ENCODE data around the gene JSRP1. TPM values are rescaled to one million over a fixed set of nuclear protein-coding genes. Genes with fewer than 3 reads are reported as not detected.

JSRP1 gene
- total RNA-seq, 6 experiments from 2014 or later: 0.28 to 0.81 (median 0.42) TPM; not detected in 3

- WGBS (ENCODE audit: insufficient coverage, low coverage, low lambda C conversion rate, missing lambda C conversion rate): 69% methylated on average over 11 of the region's 11 CpGs
- Histone ChIP-seq H3K36me3 (no peaks in the 10 kb centered on the region), H3K4me1 (no peaks in the 10 kb centered on the region), H3K27me3 (no peaks in the 10 kb centered on the region), H3K27ac (no peak overlapping the region), H3K9me3 (no peaks in the 10 kb centered on the region), H3K4me3 (no peak overlapping the region)
- DNase-seq: no peak
- TF ChIP-seq POLR2A (IDR thresholded peaks at IDR 0.05): no peak
- no peak for TF ChIP-seq CTCF (IDR thresholded peaks at IDR 0.05)
- no peak for ATAC-seq
- intact Hi-C loops (cut with DNase I): no loop called here
Measured at GRCh38 chr19:2260341-2260805, 4.2 kb upstream of the JSRP1 start.

GRCh38 chr19:2259336-2259735 lies 3.1 kb upstream of the JSRP1 start:
- DNase-seq (no peak), ATAC-seq (no peak)
- H3K4me3 ChIP-seq: no peak overlapping the region
- intact Hi-C loops (cut with DNase I): no loop called here
- H3K9me3 ChIP-seq: no peaks in the 10 kb centered on the region
- 80% methylated on average over 4 of the region's 5 CpGs for whole genome bisulfite sequencing (ENCODE audit: insufficient coverage, low coverage, low lambda C conversion rate, missing lambda C conversion rate)
- no peak for TF ChIP-seq CTCF (IDR thresholded peaks at IDR 0.05)
- no peak for TF ChIP-seq POLR2A (IDR thresholded peaks at IDR 0.05)
- H3K36me3 ChIP-seq: no peaks in the 10 kb centered on the region
- no peak overlapping the region for H3K27ac ChIP-seq
- H3K27me3 ChIP-seq: no peaks in the 10 kb centered on the region
- no peaks in the 10 kb centered on the region for H3K4me1 ChIP-seq

- Histone ChIP-seq H3K9me3 (no peaks in the 10 kb centered on the region), H3K27me3 (peaks cover 7 to 16% of the 10 kb centered on the region in 2 donors), H3K4me3 (no peak overlapping the region), H3K27ac (no peak overlapping the region), H3K4me1 (peaks cover 0 to 25% (median 0%) of the 10 kb centered on the region in 4 donors), H3K36me3 (no peaks in the 10 kb centered on the region)
- intact Hi-C loops (cut with DNase I): no loop called here
- TF ChIP-seq CTCF (IDR thresholded peaks at IDR 0.05) (no peak), POLR2A (IDR thresholded peaks at IDR 0.05) (no peak)
- no peak for ATAC-seq
- WGBS (ENCODE audit: insufficient coverage, low coverage, low lambda C conversion rate, missing lambda C conversion rate): no CpG with 5 or more reads among the region's 16 CpGs
- peak in 1 of 3 donors; percentile 15 for DNase-seq
Measured at GRCh38 chr19:2255112-2255845, 938 bp downstream of the JSRP1 start.

GRCh38 chr19:2254064-2254872 lies 1.9 kb downstream of the JSRP1 start:
- Histone ChIP-seq H3K27ac (no peak overlapping the region), H3K36me3 (no peaks in the 10 kb centered on the region), H3K27me3 (peaks cover 7 to 16% of the 10 kb centered on the region in 2 donors), H3K4me3 (no peak overlapping the region), H3K9me3 (no peaks in the 10 kb centered on the region), H3K4me1 (peaks cover 0 to 27% (median 0%) of the 10 kb centered on the region in 4 donors)
- DNase-seq (no peak), ATAC-seq (peak in 2 of 4 donors; percentile 15 to 31)
- intact Hi-C loops (cut with DNase I): no loop called here
- 54% methylated on average over 4 of the region's 20 CpGs for WGBS (ENCODE audit: insufficient coverage, low coverage, low lambda C conversion rate, missing lambda C conversion rate)
- TF ChIP-seq CTCF (IDR thresholded peaks at IDR 0.05) (peak in 3 of 4 donors; percentile 11 to 29 (median 14)), POLR2A (IDR thresholded peaks at IDR 0.05) (no peak)
